Measurements from ENCODE around the gene ARHGAP5. TPM values are rescaled to one million over a fixed set of nuclear protein-coding genes. Genes with fewer than 3 reads are reported as not detected.

The ARHGAP5 gene
- total and polyA plus RNA-seq, 4 donors = 12.3 to 220 (median 41.2) TPM

- Histone ChIP-seq H3K36me3 (ENCODE audit: control insufficient read depth in 4 of 4, insufficient read depth in 4 of 4, low read length in 4 of 4) (no peaks in the 10 kb centered on the region), H3K4me1 (ENCODE audit: control insufficient read depth in 5 of 5, insufficient read depth in 5 of 5, low read length in 5 of 5) (peaks cover 0 to 7% (median 5%) of the 10 kb centered on the region in 5 donors), H3K27ac (ENCODE audit: low read depth in 1 of 2, low read length in 1 of 2) (no peak overlapping the region), H3K4me3 (no peak overlapping the region), H3K9me3 (ENCODE audit: control insufficient read depth in 4 of 4, insufficient read depth in 3 of 4, low read length in 3 of 4) (no peaks in the 10 kb centered on the region), H3K9ac (ENCODE audit: insufficient read depth in 1 of 2, low read length in 2 of 2) (no peak overlapping the region), H3K27me3 (ENCODE audit: control insufficient read depth in 3 of 3, insufficient read depth in 3 of 3, low read length in 2 of 3) (peaks cover 0 to 2% (median 0%) of the 10 kb centered on the region in 3 donors)
- no peak for DNase-seq
- no peak for ATAC-seq (ENCODE audit: insufficient read depth, low FRiP score)
- 95 to 98% methylated on average over 3 of the region's 3 CpGs for WGBS, 2 donors
- no peak for TF ChIP-seq CTCF (IDR thresholded peaks at IDR 0.05; ENCODE audit: control extremely low read depth, extremely low read depth)
These were observed 6.8 kb upstream of the ARHGAP5 start for GRCh38 chr14:32070282-32070681.

GRCh38 chr14:32072676-32073075 is 4.4 kb upstream of the ARHGAP5 start:
- Histone ChIP-seq H3K4me1 (ENCODE audit: control insufficient read depth in 5 of 5, insufficient read depth in 5 of 5, low read length in 5 of 5) (peaks cover 0 to 12% (median 5%) of the 10 kb centered on the region in 5 donors), H3K9ac (ENCODE audit: insufficient read depth in 1 of 2, low read length in 2 of 2) (no peak overlapping the region), H3K36me3 (ENCODE audit: control insufficient read depth in 4 of 4, insufficient read depth in 4 of 4, low read length in 4 of 4) (no peaks in the 10 kb centered on the region), H3K4me3 (no peak overlapping the region), H3K27ac (ENCODE audit: low read depth in 1 of 2, low read length in 1 of 2) (no peak overlapping the region), H3K27me3 (ENCODE audit: control insufficient read depth in 3 of 3, insufficient read depth in 3 of 3, low read length in 2 of 3) (peaks cover 0 to 2% (median 0%) of the 10 kb centered on the region in 3 donors), H3K9me3 (ENCODE audit: control insufficient read depth in 4 of 4, insufficient read depth in 3 of 4, low read length in 3 of 4) (no peaks in the 10 kb centered on the region)
- 95% methylated on average over 1 of the region's 1 CpG for WGBS, 2 donors
- DNase-seq = no peak
- no peak for TF ChIP-seq CTCF (IDR thresholded peaks at IDR 0.05; ENCODE audit: control extremely low read depth, extremely low read depth)
- no peak for ATAC-seq (ENCODE audit: insufficient read depth, low FRiP score)

- Histone ChIP-seq H3K9ac (ENCODE audit: insufficient read depth in 1 of 2, low read length in 2 of 2) (no peak overlapping the region), H3K27me3 (ENCODE audit: control insufficient read depth in 3 of 3, insufficient read depth in 3 of 3, low read length in 2 of 3) (peaks cover 0 to 2% (median 0%) of the 10 kb centered on the region in 3 donors), H3K4me1 (ENCODE audit: control insufficient read depth in 5 of 5, insufficient read depth in 5 of 5, low read length in 5 of 5) (peaks cover 0 to 15% (median 5%) of the 10 kb centered on the region in 5 donors), H3K36me3 (ENCODE audit: control insufficient read depth in 4 of 4, insufficient read depth in 4 of 4, low read length in 4 of 4) (no peaks in the 10 kb centered on the region), H3K27ac (ENCODE audit: low read depth in 1 of 2, low read length in 1 of 2) (no peak overlapping the region), H3K9me3 (ENCODE audit: control insufficient read depth in 4 of 4, insufficient read depth in 3 of 4, low read length in 3 of 4) (no peaks in the 10 kb centered on the region), H3K4me3 (no peak overlapping the region)
- ATAC-seq (ENCODE audit: insufficient read depth, low FRiP score) = no peak
- WGBS, 2 donors = 86 to 90% methylated on average over 6 of the region's 6 CpGs
- peak; percentile 56 to 89 (median 85) for DNase-seq
- TF ChIP-seq CTCF (IDR thresholded peaks at IDR 0.05; ENCODE audit: control extremely low read depth, extremely low read depth) = peak; percentile 56
These were observed 3.4 kb upstream of the ARHGAP5 start for GRCh38 chr14:32073537-32074189.

Measured in lung (tissue), 12 donors.